Non-pigmented ciliary epithelial cell (primary cell): ENCODE results near the gene FARSA.
"Not testable (repeated sequence)": the region's sequence is repeated elsewhere in the genome, so short reads cannot be mapped to it uniquely, and the experiment has no call there.

Experiments used
- DNase-seq: peaks from one replicate; pipeline ENCODE4 v3.0.0-alpha.2; 2010; ENCODE audit warnings: low read depth

The FARSA gene

GRCh38 chr19:12890787-12891552 is 42.5 kb downstream of the FARSA start, which contains the start of gene GCDH:
Gene GCDH (plus strand): TSS chr19:12891160. CDS start chr19:12891305, 145 bp downstream.
- peak; percentile 95 for DNase-seq

GRCh38 chr19:12890299-12890786 is 43.2 kb downstream of the FARSA start:
- DNase-seq: not testable (repeated sequence)

GRCh38 chr19:12888006-12888603 is 45.4 kb downstream of the FARSA start:
- no peak for DNase-seq

- DNase-seq: no peak
Measured at GRCh38 chr19:12886969-12887747, 46.4 kb downstream of the FARSA start, which contains the start of gene KLF1. Gene KLF1 (minus strand): TSS chr19:12887201. CDS start chr19:12887140, 61 bp downstream.

- no peak for DNase-seq
Measured at GRCh38 chr19:12886651-12886968, 46.9 kb downstream of the FARSA start.

- DNase-seq: no peak
Measured at GRCh38 chr19:12885749-12886650, 47.5 kb downstream of the FARSA start.

- DNase-seq: no peak
Measured at GRCh38 chr19:12884926-12885748, 48.4 kb downstream of the FARSA start.

- no peak for DNase-seq
Measured at GRCh38 chr19:12884627-12884925, 48.9 kb downstream of the FARSA start.

- no peak for DNase-seq
Measured at GRCh38 chr19:12884202-12884601, 49.3 kb downstream of the FARSA start.

- DNase-seq: no peak
Measured at GRCh38 chr19:12882589-12882988, 50.9 kb downstream of the FARSA start.

- DNase-seq: peak; percentile 52
Measured at GRCh38 chr19:12881172-12881808, 52.2 kb downstream of the FARSA start, which contains the start of gene DNASE2. Gene DNASE2 (minus strand): TSS chr19:12881449. CDS start chr19:12881375, 74 bp downstream.

GRCh38 chr19:12880551-12881171 is 52.9 kb downstream of the FARSA start:
- DNase-seq: no peak

GRCh38 chr19:12875086-12875485 is 58.4 kb downstream of the FARSA start:
- DNase-seq: no peak

GRCh38 chr19:12873891-12874745 is 59.4 kb downstream of the FARSA start:
- no peak for DNase-seq

GRCh38 chr19:12872941-12873890 is 60.3 kb downstream of the FARSA start:
- no peak for DNase-seq
